CMK (cell line): ENCODE measurements around the gene DCTN3.

Source experiments
- DNase-seq: peaks from one replicate; pipeline ENCODE4 v3.0.0-alpha.2; 2010; ENCODE audit warnings: low read depth

Gene DCTN3

GRCh38 chr9:34590381-34591247, 29.7 kb downstream of the DCTN3 start:
- no peak for DNase-seq

GRCh38 chr9:34589636-34590380, 30.5 kb downstream of the DCTN3 start, which contains the start of gene CNTFR:
Gene CNTFR (minus strand): TSS chr9:34589724. CDS start chr9:34568981, 20,743 bp downstream.
- no peak for DNase-seq

- DNase-seq = no peak
Observed at GRCh38 chr9:34588671-34589635, 31.3 kb downstream of the DCTN3 start.

GRCh38 chr9:34587271-34587670, 33.0 kb downstream of the DCTN3 start:
- no peak for DNase-seq

GRCh38 chr9:34585946-34586669, 34.2 kb downstream of the DCTN3 start:
- DNase-seq = no peak

- DNase-seq = no peak
Observed at GRCh38 chr9:34584970-34585369, 35.3 kb downstream of the DCTN3 start.

GRCh38 chr9:34582787-34583186, 37.5 kb downstream of the DCTN3 start:
- no peak for DNase-seq

- DNase-seq = no peak
Observed at GRCh38 chr9:34581318-34581717, 39.0 kb downstream of the DCTN3 start.

GRCh38 chr9:34580358-34580757, 39.9 kb downstream of the DCTN3 start:
- no peak for DNase-seq

GRCh38 chr9:34579808-34580163, 40.5 kb downstream of the DCTN3 start:
- no peak for DNase-seq

- no peak for DNase-seq
Observed at GRCh38 chr9:34579104-34579807, 41.0 kb downstream of the DCTN3 start.

GRCh38 chr9:34578241-34579103, 41.8 kb downstream of the DCTN3 start:
- DNase-seq = no peak

- DNase-seq = no peak
Observed at GRCh38 chr9:34577400-34578240, 42.7 kb downstream of the DCTN3 start.

- DNase-seq = no peak
Observed at GRCh38 chr9:34576597-34577399, 43.5 kb downstream of the DCTN3 start.

GRCh38 chr9:34575862-34576596, 44.3 kb downstream of the DCTN3 start:
- DNase-seq = no peak

- DNase-seq = no peak
Observed at GRCh38 chr9:34575241-34575640, 45.1 kb downstream of the DCTN3 start.

GRCh38 chr9:34574571-34574970, 45.7 kb downstream of the DCTN3 start:
- no peak for DNase-seq
